Measurements from ENCODE around the gene STK33.
"Not testable (repeated sequence)": the region's sequence is repeated elsewhere in the genome, so short reads cannot be mapped to it uniquely, and the experiment has no call there.

Gene STK33

DNA sequence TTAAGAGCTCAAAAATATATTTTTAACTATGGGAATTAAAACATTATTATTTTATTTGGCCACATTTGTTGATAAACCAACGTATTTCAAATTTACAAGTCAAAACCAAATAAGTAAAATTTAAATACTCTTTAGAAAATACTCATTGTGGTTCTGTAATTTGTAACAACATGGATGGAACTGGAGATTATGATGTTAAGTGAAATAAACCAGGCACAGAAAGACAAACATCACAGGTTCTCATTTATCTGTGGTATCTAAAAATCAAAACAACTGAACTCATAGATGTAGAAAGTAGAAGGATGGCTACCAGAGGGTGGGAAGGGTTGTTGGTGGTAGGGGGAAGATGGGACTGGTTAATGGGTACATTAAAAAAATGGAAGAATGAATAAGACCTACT lies 50.8 kb downstream of the STK33 start:
- DNase-seq (ENCODE audit: low spot score), result no peak

GRCh38 chr11:8541448-8541847 lies 52.6 kb downstream of the STK33 start:
- DNase-seq (ENCODE audit: low spot score), result no peak

GRCh38 chr11:8533332-8533731 lies 60.7 kb downstream of the STK33 start:
- no peak for DNase-seq (ENCODE audit: low spot score)

DNA sequence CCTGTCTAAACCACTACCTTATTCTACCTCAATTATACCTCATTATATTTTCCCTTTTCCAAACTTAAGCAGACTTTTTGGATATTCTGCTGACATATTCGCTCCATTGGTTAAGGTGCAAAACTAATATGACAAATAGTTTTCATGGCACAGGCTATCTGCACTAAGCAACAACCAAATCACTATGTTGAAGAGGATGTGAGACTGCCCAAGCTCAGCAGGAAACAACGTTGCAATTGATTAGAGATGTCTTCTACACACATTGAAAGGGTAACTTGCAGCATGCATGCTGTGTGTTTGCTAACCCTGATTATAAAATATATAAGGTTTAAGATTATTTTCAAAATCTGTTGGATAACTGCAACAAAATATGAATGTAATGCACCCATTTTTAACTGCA lies 61.6 kb downstream of the STK33 start:
- DNase-seq (ENCODE audit: low spot score), result no peak

DNA sequence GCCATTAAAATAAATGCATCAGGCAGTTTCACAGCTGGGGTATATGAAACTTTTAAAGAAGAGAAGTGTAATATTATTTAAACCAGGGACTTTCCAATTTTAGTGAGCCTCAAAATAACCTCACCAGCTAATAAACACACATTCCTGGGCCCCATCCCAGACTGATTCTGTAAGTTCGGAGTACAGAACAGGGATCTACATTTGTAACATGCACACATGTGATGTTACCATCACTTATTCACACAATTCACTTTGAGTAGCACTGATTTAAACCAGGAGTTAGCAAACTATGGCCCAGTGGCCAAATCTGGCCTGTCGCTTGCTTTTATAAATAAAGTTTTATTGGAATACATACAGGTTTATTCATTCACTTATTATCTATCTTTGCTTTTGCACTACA lies 62.0 kb downstream of the STK33 start:
- DNase-seq (ENCODE audit: low spot score), result no peak

- DNase-seq (ENCODE audit: low spot score), result no peak
Measured at GRCh38 chr11:8531312-8531711, 62.7 kb downstream of the STK33 start.

GRCh38 chr11:8527939-8528338 lies 66.1 kb downstream of the STK33 start:
- DNase-seq (ENCODE audit: low spot score), result no peak

GRCh38 chr11:8523396-8523795 lies 70.6 kb downstream of the STK33 start:
- no peak for DNase-seq (ENCODE audit: low spot score)

GRCh38 chr11:8512547-8512946 lies 81.5 kb downstream of the STK33 start:
- DNase-seq (ENCODE audit: low spot score), result no peak

DNA sequence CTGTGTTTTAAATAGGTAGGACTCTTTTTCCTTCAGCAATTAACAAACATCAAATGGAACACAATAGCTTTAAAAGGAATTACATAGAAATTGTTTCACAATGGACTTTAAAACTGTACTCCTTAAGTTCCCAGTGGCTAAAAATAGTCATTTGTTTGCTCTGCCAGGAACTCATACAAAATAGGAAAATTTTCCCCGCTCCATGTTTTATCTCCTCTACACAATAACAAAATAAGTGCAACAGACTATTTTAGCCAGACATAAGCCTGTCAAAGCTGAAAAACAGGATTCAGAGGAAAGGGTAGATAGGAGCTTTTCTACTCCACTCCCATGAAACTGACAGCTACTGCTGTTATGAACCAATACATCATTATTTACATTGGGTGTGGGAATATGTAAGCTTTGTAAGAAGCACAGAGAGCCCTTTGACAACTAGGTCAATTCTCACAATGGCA lies 90.1 kb downstream of the STK33 start:
- no peak for DNase-seq (ENCODE audit: low spot score)

- no peak for DNase-seq (ENCODE audit: low spot score)
Measured at GRCh38 chr11:8501836-8502235, 92.2 kb downstream of the STK33 start.

DNA sequence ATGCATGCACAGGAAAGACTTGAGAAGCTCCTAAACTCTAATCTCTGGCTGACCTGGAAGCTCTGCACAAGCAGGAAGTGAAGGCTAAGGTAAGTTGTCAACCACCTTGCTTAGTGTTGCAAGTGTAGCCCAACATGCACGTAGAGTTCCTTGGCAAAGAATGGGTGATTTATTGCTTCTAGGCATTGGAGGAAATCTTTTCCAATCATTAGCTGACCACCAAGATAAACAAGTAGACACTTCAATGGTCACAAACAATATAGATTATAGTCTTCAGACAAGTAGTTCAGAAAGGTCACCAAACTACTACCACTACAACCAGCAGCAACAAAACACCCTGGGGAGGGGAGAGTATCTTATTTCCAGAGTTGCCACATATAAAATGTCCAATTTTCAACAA lies 105.6 kb downstream of the STK33 start:
- DNase-seq (ENCODE audit: low spot score), result no peak

DNA sequence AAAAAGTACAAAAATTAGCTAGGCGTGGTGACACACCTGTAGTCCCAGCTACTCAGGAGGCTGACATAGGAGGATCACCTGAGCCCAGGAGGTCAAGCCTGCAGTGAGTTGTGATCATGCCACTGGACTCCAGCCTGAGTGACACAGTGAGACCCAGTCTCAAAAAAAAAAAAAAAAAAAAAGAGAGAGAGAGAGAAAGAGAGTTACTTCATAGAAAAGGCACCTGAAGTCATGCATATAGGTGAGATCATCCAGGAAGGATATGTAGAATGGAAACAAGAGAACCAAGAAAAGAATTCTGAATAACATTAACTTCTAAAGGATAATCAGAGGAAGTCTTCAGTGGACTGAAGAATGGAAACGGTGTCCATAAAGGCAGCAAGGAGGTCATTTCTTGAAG lies 106.8 kb downstream of the STK33 start:
- DNase-seq (ENCODE audit: low spot score), result no peak

DNA sequence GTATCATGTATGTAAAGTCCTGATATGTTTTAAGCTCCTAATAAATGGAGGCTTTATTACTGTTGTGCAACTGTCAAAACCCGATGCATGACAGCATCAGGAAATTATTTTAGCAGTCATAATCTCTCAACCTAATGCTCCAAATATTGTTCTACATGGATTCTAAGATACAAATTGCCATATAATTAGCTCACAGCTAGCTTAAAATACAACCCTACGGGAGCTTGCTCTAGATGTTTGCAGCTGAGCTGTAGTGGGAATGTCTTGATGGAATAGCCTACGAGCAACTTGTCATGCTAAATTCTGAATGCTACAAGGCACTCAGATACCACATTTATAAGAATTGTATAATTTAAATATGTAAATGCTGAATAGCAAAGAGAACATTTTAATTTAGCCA lies 109.8 kb downstream of the STK33 start:
- no peak for DNase-seq (ENCODE audit: low spot score)

GRCh38 chr11:8480858-8481257 lies 113.2 kb downstream of the STK33 start:
- DNase-seq (ENCODE audit: low spot score), result no peak

- no peak for DNase-seq (ENCODE audit: low spot score)
Measured at GRCh38 chr11:8477680-8478079, 116.3 kb downstream of the STK33 start.

DNA sequence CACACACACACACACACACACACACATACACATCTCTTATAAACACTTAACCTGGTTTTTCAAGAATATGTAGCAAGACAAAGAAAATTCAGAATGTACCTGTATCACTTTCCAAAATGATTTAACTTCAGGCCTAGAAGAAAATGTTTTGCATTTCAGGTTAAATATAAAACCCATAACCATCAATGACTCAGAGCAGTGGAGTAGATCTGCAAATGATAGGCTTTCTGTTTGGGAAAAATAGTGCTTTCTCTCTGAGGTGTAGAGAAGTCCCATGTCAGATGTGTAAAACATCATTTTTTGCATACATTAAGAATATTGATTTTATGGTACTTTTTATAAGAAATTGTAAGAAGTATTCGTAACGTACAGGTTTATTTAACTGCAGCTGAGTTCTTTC lies 116.9 kb downstream of the STK33 start:
- no peak for DNase-seq (ENCODE audit: low spot score)

GRCh38 chr11:8467806-8468205 lies 126.2 kb downstream of the STK33 start:
- DNase-seq (ENCODE audit: low spot score), result not testable (repeated sequence)

GRCh38 chr11:8467356-8467755 lies 126.7 kb downstream of the STK33 start:
- DNase-seq (ENCODE audit: low spot score), result not testable (repeated sequence)

DNA sequence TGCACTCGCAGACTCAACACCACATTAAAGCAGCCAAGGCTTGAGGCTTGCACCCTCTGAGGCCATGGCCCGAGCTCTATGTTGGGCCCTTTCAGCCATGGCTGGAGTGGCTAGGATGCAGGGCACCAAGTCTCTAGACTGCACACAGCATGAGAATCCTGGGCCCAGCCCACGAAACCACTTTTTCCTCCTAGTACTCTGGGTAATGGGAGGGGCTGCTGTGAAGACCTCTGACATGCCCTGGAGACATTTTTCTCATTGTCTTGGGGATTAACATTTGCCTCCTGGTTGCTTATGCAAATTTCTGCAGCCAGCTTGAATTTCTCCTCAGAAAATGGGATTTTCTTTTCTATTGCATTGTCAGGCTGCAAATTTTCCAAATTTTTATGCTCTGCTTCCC lies 127.1 kb downstream of the STK33 start:
- not testable (repeated sequence) for DNase-seq (ENCODE audit: low spot score)

GRCh38 chr11:8459711-8460399 lies 134.2 kb downstream of the STK33 start:
- DNase-seq (ENCODE audit: low spot score), result no peak

GRCh38 chr11:8442301-8442700 lies 151.7 kb downstream of the STK33 start:
- no peak for DNase-seq (ENCODE audit: low spot score)

DNA sequence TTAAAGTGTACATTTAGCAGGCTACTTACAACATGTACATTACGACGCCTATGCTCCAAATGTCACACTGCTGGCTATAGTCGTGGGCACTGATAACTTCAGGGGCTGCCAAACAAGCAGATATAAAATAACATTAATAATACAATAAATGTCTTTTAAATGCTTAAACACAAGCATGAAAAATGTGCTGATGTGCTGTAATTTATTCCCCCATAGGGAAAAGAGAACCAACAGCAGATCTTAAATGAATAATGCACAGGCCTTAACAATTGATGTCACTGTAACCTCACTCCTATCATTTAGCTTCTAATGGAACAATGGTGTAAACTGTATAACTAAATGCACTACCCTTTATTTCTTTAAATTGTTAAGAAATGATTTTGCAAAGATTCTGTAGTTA lies 153.4 kb downstream of the STK33 start:
- DNase-seq (ENCODE audit: low spot score), result no peak

DNA sequence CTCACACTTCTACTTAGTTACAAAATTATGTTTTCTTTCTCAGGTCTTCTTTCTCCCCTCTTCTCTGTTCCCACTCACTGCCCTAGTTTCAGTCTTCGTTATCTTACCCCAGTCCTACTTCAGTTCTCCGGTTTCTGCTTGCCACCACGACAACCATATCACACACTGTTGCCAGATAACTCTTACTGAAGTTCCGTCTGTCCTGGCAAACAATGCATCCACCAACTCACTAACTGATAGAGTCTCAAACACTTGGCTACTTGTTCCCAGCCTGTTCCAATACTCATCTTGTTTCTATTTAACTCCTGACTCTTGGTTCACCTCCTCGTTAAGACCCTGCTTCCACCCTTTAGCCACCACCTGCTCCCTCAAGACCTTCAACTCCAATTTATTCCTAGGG lies 164.5 kb downstream of the STK33 start:
- DNase-seq (ENCODE audit: low spot score), result no peak

DNA sequence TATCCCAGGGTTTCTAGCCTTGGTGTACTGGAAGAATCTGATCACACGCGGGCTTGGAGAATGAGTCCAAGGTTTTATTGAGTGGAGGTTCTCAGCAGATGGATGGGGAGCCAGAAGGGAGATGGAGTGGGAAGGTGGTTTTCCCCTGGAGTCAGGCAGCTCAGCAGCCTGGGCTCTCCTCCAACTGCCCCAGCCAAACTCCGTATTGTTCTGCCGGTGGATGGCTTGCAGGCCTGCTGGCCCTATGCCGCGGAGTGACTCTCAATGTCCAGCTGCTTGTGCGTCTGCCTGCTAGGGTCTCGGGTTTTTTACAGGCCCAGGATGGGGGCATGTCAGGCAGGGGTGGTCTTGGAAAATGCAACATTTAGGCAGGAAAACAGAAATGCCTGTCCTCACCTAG lies 168.0 kb downstream of the STK33 start:
- DNase-seq (ENCODE audit: low spot score), result no peak
